Measurements from ENCODE around the gene LRBA. TPM values are rescaled to one million over a fixed set of nuclear protein-coding genes. Genes with fewer than 3 reads are reported as not detected.

LRBA gene
- total and polyA plus RNA-seq, 4 donors, result 11.8 to 149 (median 34.2) TPM

GRCh38 chr4:150501983-150502382 lies 513.1 kb downstream of the LRBA start:
- Histone ChIP-seq H3K27me3 (ENCODE audit: control insufficient read depth in 3 of 3, insufficient read depth in 3 of 3, low read length in 2 of 3) (no peaks in the 10 kb centered on the region), H3K9me3 (ENCODE audit: control insufficient read depth in 4 of 4, insufficient read depth in 3 of 4, low read length in 3 of 4) (no peaks in the 10 kb centered on the region), H3K4me1 (ENCODE audit: control insufficient read depth in 5 of 5, insufficient read depth in 5 of 5, low read length in 5 of 5) (no peaks in the 10 kb centered on the region), H3K4me3 (no peak overlapping the region), H3K27ac (ENCODE audit: low read depth in 1 of 2, low read length in 1 of 2) (no peak overlapping the region), H3K9ac (ENCODE audit: insufficient read depth in 1 of 2, low read length in 2 of 2) (no peak overlapping the region), H3K36me3 (ENCODE audit: control insufficient read depth in 4 of 4, insufficient read depth in 4 of 4, low read length in 4 of 4) (no peaks in the 10 kb centered on the region)
- ATAC-seq (ENCODE audit: insufficient read depth, low FRiP score) (no peak), DNase-seq (no peak)
- no peak for TF ChIP-seq CTCF (IDR thresholded peaks at IDR 0.05; ENCODE audit: control extremely low read depth, extremely low read depth)

GRCh38 chr4:150501009-150501727 lies 513.9 kb downstream of the LRBA start:
- no peak for TF ChIP-seq CTCF (IDR thresholded peaks at IDR 0.05; ENCODE audit: control extremely low read depth, extremely low read depth)
- H3K9ac ChIP-seq (ENCODE audit: insufficient read depth in 1 of 2, low read length in 2 of 2), result no peak overlapping the region
- no peak overlapping the region for H3K27ac ChIP-seq (ENCODE audit: low read depth in 1 of 2, low read length in 1 of 2)
- WGBS, 2 donors, result 78 to 84% methylated on average over 6 of the region's 6 CpGs
- no peaks in the 10 kb centered on the region for H3K27me3 ChIP-seq (ENCODE audit: control insufficient read depth in 3 of 3, insufficient read depth in 3 of 3, low read length in 2 of 3)
- DNase-seq (peak in 2 of 3 donors; percentile 13 to 44), ATAC-seq (ENCODE audit: insufficient read depth, low FRiP score) (no peak)
- no peak overlapping the region for H3K4me3 ChIP-seq
- H3K36me3 ChIP-seq (ENCODE audit: control insufficient read depth in 4 of 4, insufficient read depth in 4 of 4, low read length in 4 of 4), result no peaks in the 10 kb centered on the region
- H3K9me3 ChIP-seq (ENCODE audit: control insufficient read depth in 4 of 4, insufficient read depth in 3 of 4, low read length in 3 of 4), result no peaks in the 10 kb centered on the region
- H3K4me1 ChIP-seq (ENCODE audit: control insufficient read depth in 5 of 5, insufficient read depth in 5 of 5, low read length in 5 of 5), result no peaks in the 10 kb centered on the region

GRCh38 chr4:150497612-150498011 lies 517.5 kb downstream of the LRBA start:
- Histone ChIP-seq H3K27ac (ENCODE audit: low read depth in 1 of 2, low read length in 1 of 2) (no peak overlapping the region), H3K27me3 (ENCODE audit: control insufficient read depth in 3 of 3, insufficient read depth in 3 of 3, low read length in 2 of 3) (no peaks in the 10 kb centered on the region), H3K4me1 (ENCODE audit: control insufficient read depth in 5 of 5, insufficient read depth in 5 of 5, low read length in 5 of 5) (no peaks in the 10 kb centered on the region), H3K9ac (ENCODE audit: insufficient read depth in 1 of 2, low read length in 2 of 2) (no peak overlapping the region), H3K36me3 (ENCODE audit: control insufficient read depth in 4 of 4, insufficient read depth in 4 of 4, low read length in 4 of 4) (no peaks in the 10 kb centered on the region), H3K9me3 (ENCODE audit: control insufficient read depth in 4 of 4, insufficient read depth in 3 of 4, low read length in 3 of 4) (no peaks in the 10 kb centered on the region), H3K4me3 (no peak overlapping the region)
- ATAC-seq (ENCODE audit: insufficient read depth, low FRiP score) (no peak), DNase-seq (no peak)
- 92 to 99% methylated on average over 3 of the region's 3 CpGs for WGBS, 2 donors
- no peak for TF ChIP-seq CTCF (IDR thresholded peaks at IDR 0.05; ENCODE audit: control extremely low read depth, extremely low read depth)

GRCh38 chr4:150495550-150495949 lies 519.5 kb downstream of the LRBA start:
- Histone ChIP-seq H3K4me1 (ENCODE audit: control insufficient read depth in 5 of 5, insufficient read depth in 5 of 5, low read length in 5 of 5) (no peaks in the 10 kb centered on the region), H3K27ac (ENCODE audit: low read depth in 1 of 2, low read length in 1 of 2) (no peak overlapping the region), H3K9ac (ENCODE audit: insufficient read depth in 1 of 2, low read length in 2 of 2) (no peak overlapping the region), H3K27me3 (ENCODE audit: control insufficient read depth in 3 of 3, insufficient read depth in 3 of 3, low read length in 2 of 3) (no peaks in the 10 kb centered on the region), H3K36me3 (ENCODE audit: control insufficient read depth in 4 of 4, insufficient read depth in 4 of 4, low read length in 4 of 4) (no peaks in the 10 kb centered on the region), H3K4me3 (no peak overlapping the region), H3K9me3 (ENCODE audit: control insufficient read depth in 4 of 4, insufficient read depth in 3 of 4, low read length in 3 of 4) (no peaks in the 10 kb centered on the region)
- ATAC-seq (ENCODE audit: insufficient read depth, low FRiP score) (no peak), DNase-seq (no peak)
- TF ChIP-seq CTCF (IDR thresholded peaks at IDR 0.05; ENCODE audit: control extremely low read depth, extremely low read depth), result no peak
